ENCODE measurements around the gene RYR1.

DNA sequence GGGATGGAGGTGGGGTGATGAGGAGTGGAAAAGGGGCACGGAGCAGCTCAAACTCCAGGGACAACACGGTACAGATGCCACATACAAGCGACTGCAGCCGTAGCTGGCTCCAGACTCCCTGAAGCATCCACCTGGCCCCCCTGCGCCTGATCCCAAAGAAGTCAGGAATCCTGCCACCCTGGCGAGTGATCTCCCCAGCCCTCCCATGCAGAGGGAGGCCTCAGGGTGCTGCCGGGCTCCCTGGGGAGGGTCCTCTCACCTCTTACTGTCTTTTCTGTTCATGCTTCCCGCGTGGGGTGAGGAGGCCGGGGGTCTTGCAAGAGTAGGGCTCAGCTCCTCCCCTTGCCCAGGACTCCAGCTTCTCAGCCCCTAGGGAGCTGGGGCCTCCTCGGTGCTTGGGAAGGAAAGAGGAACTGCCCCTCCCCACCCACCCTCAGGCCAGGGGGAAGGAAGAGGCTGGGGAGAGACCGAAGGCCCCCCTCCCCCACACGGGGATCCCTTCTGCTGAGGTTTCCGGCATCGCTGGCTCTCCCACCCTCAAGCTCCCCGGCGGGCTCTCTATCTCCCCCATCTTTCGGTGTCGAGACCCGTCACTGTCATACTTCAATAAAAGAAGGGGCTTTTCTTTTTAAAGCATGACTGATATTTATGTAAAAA is 7.6 kb upstream of the RYR1 start, which contains the start of gene RASGRP4:
- TF ChIP-seq, protein P1, sequence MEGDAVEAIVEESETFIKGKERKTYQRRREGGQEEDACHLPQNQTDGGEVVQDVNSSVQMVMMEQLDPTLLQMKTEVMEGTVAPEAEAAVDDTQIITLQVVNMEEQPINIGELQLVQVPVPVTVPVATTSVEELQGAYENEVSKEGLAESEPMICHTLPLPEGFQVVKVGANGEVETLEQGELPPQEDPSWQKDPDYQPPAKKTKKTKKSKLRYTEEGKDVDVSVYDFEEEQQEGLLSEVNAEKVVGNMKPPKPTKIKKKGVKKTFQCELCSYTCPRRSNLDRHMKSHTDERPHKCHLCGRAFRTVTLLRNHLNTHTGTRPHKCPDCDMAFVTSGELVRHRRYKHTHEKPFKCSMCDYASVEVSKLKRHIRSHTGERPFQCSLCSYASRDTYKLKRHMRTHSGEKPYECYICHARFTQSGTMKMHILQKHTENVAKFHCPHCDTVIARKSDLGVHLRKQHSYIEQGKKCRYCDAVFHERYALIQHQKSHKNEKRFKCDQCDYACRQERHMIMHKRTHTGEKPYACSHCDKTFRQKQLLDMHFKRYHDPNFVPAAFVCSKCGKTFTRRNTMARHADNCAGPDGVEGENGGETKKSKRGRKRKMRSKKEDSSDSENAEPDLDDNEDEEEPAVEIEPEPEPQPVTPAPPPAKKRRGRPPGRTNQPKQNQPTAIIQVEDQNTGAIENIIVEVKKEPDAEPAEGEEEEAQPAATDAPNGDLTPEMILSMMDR (IDR thresholded peaks at IDR 0.05), result no peak
- TF ChIP-seq, protein P2, sequence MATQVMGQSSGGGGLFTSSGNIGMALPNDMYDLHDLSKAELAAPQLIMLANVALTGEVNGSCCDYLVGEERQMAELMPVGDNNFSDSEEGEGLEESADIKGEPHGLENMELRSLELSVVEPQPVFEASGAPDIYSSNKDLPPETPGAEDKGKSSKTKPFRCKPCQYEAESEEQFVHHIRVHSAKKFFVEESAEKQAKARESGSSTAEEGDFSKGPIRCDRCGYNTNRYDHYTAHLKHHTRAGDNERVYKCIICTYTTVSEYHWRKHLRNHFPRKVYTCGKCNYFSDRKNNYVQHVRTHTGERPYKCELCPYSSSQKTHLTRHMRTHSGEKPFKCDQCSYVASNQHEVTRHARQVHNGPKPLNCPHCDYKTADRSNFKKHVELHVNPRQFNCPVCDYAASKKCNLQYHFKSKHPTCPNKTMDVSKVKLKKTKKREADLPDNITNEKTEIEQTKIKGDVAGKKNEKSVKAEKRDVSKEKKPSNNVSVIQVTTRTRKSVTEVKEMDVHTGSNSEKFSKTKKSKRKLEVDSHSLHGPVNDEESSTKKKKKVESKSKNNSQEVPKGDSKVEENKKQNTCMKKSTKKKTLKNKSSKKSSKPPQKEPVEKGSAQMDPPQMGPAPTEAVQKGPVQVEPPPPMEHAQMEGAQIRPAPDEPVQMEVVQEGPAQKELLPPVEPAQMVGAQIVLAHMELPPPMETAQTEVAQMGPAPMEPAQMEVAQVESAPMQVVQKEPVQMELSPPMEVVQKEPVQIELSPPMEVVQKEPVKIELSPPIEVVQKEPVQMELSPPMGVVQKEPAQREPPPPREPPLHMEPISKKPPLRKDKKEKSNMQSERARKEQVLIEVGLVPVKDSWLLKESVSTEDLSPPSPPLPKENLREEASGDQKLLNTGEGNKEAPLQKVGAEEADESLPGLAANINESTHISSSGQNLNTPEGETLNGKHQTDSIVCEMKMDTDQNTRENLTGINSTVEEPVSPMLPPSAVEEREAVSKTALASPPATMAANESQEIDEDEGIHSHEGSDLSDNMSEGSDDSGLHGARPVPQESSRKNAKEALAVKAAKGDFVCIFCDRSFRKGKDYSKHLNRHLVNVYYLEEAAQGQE (IDR thresholded peaks at IDR 0.05; ENCODE audit: insufficient read depth in 1 of 2, low read depth in 2 of 2, low read length in 1 of 2), result no peak
- no peak for TF ChIP-seq SIN3A (IDR thresholded peaks at IDR 0.05; ENCODE audit: borderline replicate concordance, insufficient read depth, low read depth, low read length)
